GM12878 (cell line): ENCODE results near the gene SNCAIP.

Source experiments
- ATF3 ChIP-seq: IDR thresholded peaks from 2 replicates; pipeline ENCODE4 v1.6.1; 2011; ENCODE audit warnings: low read depth, mild to moderate bottlenecking, low read length, moderate library complexity, borderline replicate concordance; ENCODE audit errors: extremely low read depth
- BHLHE40 ChIP-seq, 2 experiments: fragments of 450-650 bp in 1 of 2; IDR thresholded peaks; 2 replicates each; pipeline ENCODE4 v1.6.1; 2011 to 2017; ENCODE audit warnings: low read depth in 2 of 2, borderline replicate concordance in 1 of 2, improper control_type of control experiment in 1 of 2, low read length in 1 of 2, mild to moderate bottlenecking in 1 of 2
- CTCF ChIP-seq, 3 experiments: IDR thresholded peaks in 2 of 3; conservative IDR thresholded peaks in 1 of 3; 2 replicates each; pipeline ENCODE4 v1.5.1; 2011; ENCODE audit warnings: low read depth in 3 of 3, low read length in 3 of 3, mild to moderate bottlenecking in 3 of 3, control low read depth in 2 of 3, moderate library complexity in 2 of 3, inconsistent platforms in 1 of 3, mixed read lengths in 1 of 3; ENCODE audit not compliant: control insufficient read depth in 2 of 3, insufficient read depth in 1 of 3; ENCODE audit errors: extremely low read depth in 1 of 3
- HCFC1 ChIP-seq: fragments of 150-350 bp; IDR thresholded peaks from 2 replicates; pipeline ENCODE4 v1.6.1; 2014; ENCODE audit warnings: low read length
- JUND ChIP-seq: IDR thresholded peaks from 2 replicates; pipeline ENCODE4 v1.6.1; 2012; ENCODE audit warnings: low read depth, mild to moderate bottlenecking, low read length, improper control_type of control experiment, moderate library complexity
- MEF2A ChIP-seq: IDR thresholded peaks from 2 replicates; pipeline ENCODE4 v1.6.1; 2011; ENCODE audit warnings: low read depth, mild to moderate bottlenecking, low read length, moderate library complexity; ENCODE audit not compliant: insufficient read depth
- NR2C1 ChIP-seq: fragments of 450-650 bp; IDR thresholded peaks from 2 replicates; pipeline ENCODE4 v1.6.1; 2017; ENCODE audit warnings: antibody characterized with exemption, mild to moderate bottlenecking, moderate library complexity
- POLR2AphosphoS5 ChIP-seq: IDR thresholded peaks from 2 replicates; pipeline ENCODE4 v1.6.1; 2011; ENCODE audit warnings: mild to moderate bottlenecking, low read length, inconsistent platforms
- PRDM15 ChIP-seq: fragments of 450-650 bp; formaldehyde crosslinking; IDR thresholded peaks from 2 replicates; pipeline ENCODE4 v1.4.0; 2020; ENCODE audit warnings: mild to moderate bottlenecking, moderate library complexity
- REST ChIP-seq: IDR thresholded peaks from 2 replicates; pipeline ENCODE4 v1.6.1; 2012; ENCODE audit warnings: mild to moderate bottlenecking, low read depth, low read length
- SRF ChIP-seq, 2 experiments: IDR thresholded peaks; 2 replicates each; pipeline ENCODE4 v1.6.1; 2011; ENCODE audit warnings: low read depth in 2 of 2, low read length in 2 of 2, mild to moderate bottlenecking in 1 of 2, moderate library complexity in 1 of 2
- TBL1XR1 ChIP-seq: IDR thresholded peaks from 2 replicates; pipeline ENCODE4 v1.6.1; 2012; ENCODE audit warnings: low read depth, low read length, improper control_type of control experiment

- TF ChIP-seq JUND (no peak), CTCF (IDR thresholded peaks at IDR 0.05 in 2 of 3, conservative IDR thresholded peaks at IDR 0.05 in 1 of 3; ENCODE audit: control insufficient read depth in 2 of 3, extremely low read depth in 1 of 3, insufficient read depth in 1 of 3, low read depth in 3 of 3, low read length in 3 of 3) (no peak), BHLHE40 (IDR thresholded peaks at IDR 0.05; ENCODE audit: borderline replicate concordance in 1 of 2, low read depth in 2 of 2, low read length in 1 of 2) (no peak), POLR2AphosphoS5 (no peak), HCFC1 (no peak), REST (no peak), PRDM15 (CRISPR knock-in tag) (no peak), TBL1XR1 (no peak), ATF3 (no peak), SRF (IDR thresholded peaks at IDR 0.05; ENCODE audit: low read depth in 2 of 2, low read length in 2 of 2) (no peak), NR2C1 (no peak), MEF2A (no peak)
Measured at GRCh38 chr5:122424132-122424531, 112.1 kb downstream of the SNCAIP start.
